ENCODE results near the gene ENPP6. TPM values are rescaled to one million over a fixed set of nuclear protein-coding genes. Genes with fewer than 3 reads are reported as not detected.
A peak's percentile ranks its signal among the peaks of the same experiment; 100 is the strongest.

ENPP6 gene
- total and polyA plus RNA-seq, 4 experiments from 2014 or later = not detected

GRCh38 chr4:184103527-184104264 lies 114.0 kb downstream of the ENPP6 start:
- no peak overlapping the region for H3K4me3 ChIP-seq (ENCODE audit: low read length in 2 of 2)
- no peak overlapping the region for H3K4me3 Mint-ChIP-seq
- peaks cover 0 to 2% (median 0%) of the 10 kb centered on the region in 4 donors for H3K4me1 Mint-ChIP-seq
- intact Hi-C loops (cut with micrococcal nuclease) = no loop called here
- no peak overlapping the region for H3K27ac ChIP-seq (ENCODE audit: low read depth, low read length)
- CTCF ChIA-PET (ENCODE audit: partially characterized antibody) = no interaction called here
- no peak for DNase-seq
- H3K27ac Mint-ChIP-seq = no peak overlapping the region
- no peaks in the 10 kb centered on the region for H3K36me3 ChIP-seq (ENCODE audit: insufficient read depth, low read length)
- no peaks in the 10 kb centered on the region for H3K4me1 ChIP-seq (ENCODE audit: insufficient read depth, low read length)
- POLR2A ChIA-PET (ENCODE audit: partially characterized antibody) = no interaction called here
- peaks cover 0 to 2% (median 0%) of the 10 kb centered on the region in 8 donors for H3K9me3 Mint-ChIP-seq
- H3K27me3 Mint-ChIP-seq = peaks cover 4 to 5% of the 10 kb centered on the region in 2 donors
- H3K9me3 ChIP-seq (ENCODE audit: control insufficient read depth in 1 of 2, low read length in 2 of 2) = no peaks in the 10 kb centered on the region
- H3K27me3 ChIP-seq (ENCODE audit: insufficient read depth, low read length) = no peaks in the 10 kb centered on the region
- H3K36me3 Mint-ChIP-seq = no peaks in the 10 kb centered on the region

GRCh38 chr4:184102927-184103326 lies 114.7 kb downstream of the ENPP6 start:
- Histone ChIP-seq H3K36me3 (ENCODE audit: insufficient read depth, low read length) (no peaks in the 10 kb centered on the region), H3K9me3 (ENCODE audit: control insufficient read depth in 1 of 2, low read length in 2 of 2) (no peaks in the 10 kb centered on the region), H3K4me1 (ENCODE audit: insufficient read depth, low read length) (no peaks in the 10 kb centered on the region), H3K27me3 (ENCODE audit: insufficient read depth, low read length) (no peaks in the 10 kb centered on the region), H3K27ac (ENCODE audit: low read depth, low read length) (no peak overlapping the region), H3K4me3 (ENCODE audit: low read length in 2 of 2) (no peak overlapping the region)
- ChIA-PET POLR2A (ENCODE audit: partially characterized antibody) (no interaction called here), CTCF (ENCODE audit: partially characterized antibody) (no interaction called here)
- Mint-ChIP-seq H3K4me3 (no peak overlapping the region), H3K27ac (no peak overlapping the region), H3K27me3 (peaks cover 4 to 5% of the 10 kb centered on the region in 2 donors), H3K4me1 (peaks cover 0 to 2% (median 0%) of the 10 kb centered on the region in 4 donors), H3K9me3 (peaks cover 0 to 2% (median 0%) of the 10 kb centered on the region in 8 donors), H3K36me3 (no peaks in the 10 kb centered on the region)
- intact Hi-C loops (cut with micrococcal nuclease) = no loop called here
- no peak for DNase-seq

DNA sequence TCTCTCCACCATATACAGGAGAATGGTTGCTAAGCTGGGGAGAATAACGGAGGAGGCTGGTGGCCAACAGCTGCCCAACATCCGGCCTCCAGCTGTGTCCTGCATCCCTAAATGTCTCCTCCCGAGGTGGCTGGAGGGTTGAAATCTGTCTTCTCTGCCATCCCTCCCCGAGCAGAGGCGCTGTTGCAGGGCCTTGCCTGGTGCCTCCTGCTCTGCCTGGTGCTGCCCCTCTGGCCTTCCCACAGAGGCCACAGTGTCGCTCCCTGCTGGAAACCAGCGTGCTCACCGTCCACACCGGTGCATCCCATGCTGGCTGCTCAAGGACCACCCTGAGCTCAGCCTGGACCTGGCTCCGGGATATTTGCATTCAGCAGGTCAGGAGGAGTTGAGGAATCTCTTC lies 115.2 kb downstream of the ENPP6 start:
- Histone ChIP-seq H3K36me3 (ENCODE audit: insufficient read depth, low read length) (no peaks in the 10 kb centered on the region), H3K9me3 (ENCODE audit: control insufficient read depth in 1 of 2, low read length in 2 of 2) (no peaks in the 10 kb centered on the region), H3K4me3 (ENCODE audit: low read length in 2 of 2) (no peak overlapping the region), H3K4me1 (ENCODE audit: insufficient read depth, low read length) (no peaks in the 10 kb centered on the region), H3K27ac (ENCODE audit: low read depth, low read length) (no peak overlapping the region), H3K27me3 (ENCODE audit: insufficient read depth, low read length) (no peaks in the 10 kb centered on the region)
- Mint-ChIP-seq H3K4me1 (peaks cover 0 to 3% (median under 1%) of the 10 kb centered on the region in 4 donors), H3K27me3 (peaks cover 3 to 6% of the 10 kb centered on the region in 2 donors), H3K4me3 (no peak overlapping the region), H3K27ac (no peak overlapping the region), H3K36me3 (no peaks in the 10 kb centered on the region), H3K9me3 (peaks cover 0 to 2% (median 0%) of the 10 kb centered on the region in 8 donors)
- intact Hi-C loops (cut with micrococcal nuclease) = no loop called here
- CTCF ChIA-PET (ENCODE audit: partially characterized antibody) = no interaction called here
- POLR2A ChIA-PET (ENCODE audit: partially characterized antibody) = no interaction called here
- no peak for DNase-seq

GRCh38 chr4:184101711-184102110 lies 116.0 kb downstream of the ENPP6 start:
- Mint-ChIP-seq H3K27me3 (peaks cover 3 to 13% of the 10 kb centered on the region in 2 donors), H3K27ac (no peak overlapping the region), H3K4me3 (no peak overlapping the region), H3K4me1 (peaks cover 0 to 7% (median 2%) of the 10 kb centered on the region in 4 donors), H3K36me3 (no peaks in the 10 kb centered on the region), H3K9me3 (no peaks in the 10 kb centered on the region)
- Histone ChIP-seq H3K4me3 (ENCODE audit: low read length in 2 of 2) (no peak overlapping the region), H3K27ac (ENCODE audit: low read depth, low read length) (no peak overlapping the region), H3K27me3 (ENCODE audit: insufficient read depth, low read length) (no peaks in the 10 kb centered on the region), H3K36me3 (ENCODE audit: insufficient read depth, low read length) (no peaks in the 10 kb centered on the region), H3K9me3 (ENCODE audit: control insufficient read depth in 1 of 2, low read length in 2 of 2) (no peaks in the 10 kb centered on the region), H3K4me1 (ENCODE audit: insufficient read depth, low read length) (peaks cover 5% of the 10 kb centered on the region)
- DNase-seq = no peak
- ChIA-PET POLR2A (ENCODE audit: partially characterized antibody) (no interaction called here), CTCF (ENCODE audit: partially characterized antibody) (no interaction called here)
- intact Hi-C loops (cut with micrococcal nuclease) = loop anchor here (2.0 kb wide), 1 partner anchor 629 kb away; no protein-coding TSS in a partner anchor

GRCh38 chr4:184100297-184100885 lies 117.3 kb downstream of the ENPP6 start:
- no peaks in the 10 kb centered on the region for H3K27me3 ChIP-seq (ENCODE audit: insufficient read depth, low read length)
- no peaks in the 10 kb centered on the region for H3K36me3 ChIP-seq (ENCODE audit: insufficient read depth, low read length)
- no peak overlapping the region for H3K4me3 Mint-ChIP-seq
- peak in 1 of 5 donors; percentile 10 for DNase-seq
- H3K36me3 Mint-ChIP-seq = no peaks in the 10 kb centered on the region
- no peak overlapping the region for H3K27ac Mint-ChIP-seq
- ChIA-PET CTCF (ENCODE audit: partially characterized antibody) (interaction anchor here (0.6 kb wide), 1 partner anchor 259 kb away, joined by 3 read pairs; no protein-coding TSS in a partner anchor), POLR2A (ENCODE audit: partially characterized antibody) (interaction anchor here (0.6 kb wide), 1 partner anchor 1511 kb away, joined by 3 read pairs; no protein-coding TSS in a partner anchor)
- no peaks in the 10 kb centered on the region for H3K9me3 ChIP-seq (ENCODE audit: control insufficient read depth in 1 of 2, low read length in 2 of 2)
- H3K4me3 ChIP-seq (ENCODE audit: low read length in 2 of 2) = no peak overlapping the region
- peaks cover 6 to 20% of the 10 kb centered on the region in 2 donors for H3K27me3 Mint-ChIP-seq
- peaks cover 0 to 7% (median 2%) of the 10 kb centered on the region in 4 donors for H3K4me1 Mint-ChIP-seq
- no peaks in the 10 kb centered on the region for H3K9me3 Mint-ChIP-seq
- H3K27ac ChIP-seq (ENCODE audit: low read depth, low read length) = no peak overlapping the region
- intact Hi-C loops (cut with micrococcal nuclease) = loop anchor here (2.0 kb wide), 1 partner anchor 628 kb away; no protein-coding TSS in a partner anchor
- peaks cover 5% of the 10 kb centered on the region for H3K4me1 ChIP-seq (ENCODE audit: insufficient read depth, low read length)

DNA sequence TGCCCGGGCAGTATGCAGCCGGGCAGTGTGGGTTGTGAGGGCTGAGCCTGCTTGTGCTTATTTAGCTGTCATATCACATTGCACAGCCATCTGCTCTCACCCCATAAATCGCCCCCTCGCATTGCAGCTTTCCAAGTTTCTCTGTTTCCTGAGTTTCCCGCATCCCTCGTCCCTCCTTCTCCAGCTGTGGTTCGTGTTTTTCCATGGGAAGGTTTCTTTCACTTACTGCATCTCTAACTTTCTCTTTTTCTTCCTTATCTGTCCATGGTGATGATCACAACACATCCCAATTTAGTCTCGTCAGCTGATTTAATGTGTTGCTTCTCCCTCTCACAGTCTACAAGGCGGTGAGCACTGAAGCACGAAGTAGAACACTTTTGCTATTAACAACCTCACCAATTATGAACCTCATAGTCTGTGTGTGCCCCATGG lies 118.1 kb downstream of the ENPP6 start:
- Mint-ChIP-seq H3K36me3 (no peaks in the 10 kb centered on the region), H3K27me3 (peaks cover 6 to 20% of the 10 kb centered on the region in 2 donors), H3K4me3 (no peak overlapping the region), H3K4me1 (peaks cover 0 to 7% (median 2%) of the 10 kb centered on the region in 4 donors), H3K27ac (no peak overlapping the region), H3K9me3 (no peaks in the 10 kb centered on the region)
- no peak for DNase-seq
- CTCF ChIA-PET (ENCODE audit: partially characterized antibody) = interaction anchor here (0.6 kb wide), 1 partner anchor 259 kb away, joined by 3 read pairs; no protein-coding TSS in a partner anchor
- H3K4me3 ChIP-seq (ENCODE audit: low read length in 2 of 2) = no peak overlapping the region
- intact Hi-C loops (cut with micrococcal nuclease) = no loop called here
- POLR2A ChIA-PET (ENCODE audit: partially characterized antibody) = no interaction called here
- no peaks in the 10 kb centered on the region for H3K36me3 ChIP-seq (ENCODE audit: insufficient read depth, low read length)
- H3K4me1 ChIP-seq (ENCODE audit: insufficient read depth, low read length) = peaks cover 5% of the 10 kb centered on the region
- H3K27ac ChIP-seq (ENCODE audit: low read depth, low read length) = no peak overlapping the region
- no peaks in the 10 kb centered on the region for H3K9me3 ChIP-seq (ENCODE audit: control insufficient read depth in 1 of 2, low read length in 2 of 2)
- H3K27me3 ChIP-seq (ENCODE audit: insufficient read depth, low read length) = no peaks in the 10 kb centered on the region

- Mint-ChIP-seq H3K4me1 (peaks cover 0 to 7% (median 2%) of the 10 kb centered on the region in 4 donors), H3K36me3 (no peaks in the 10 kb centered on the region), H3K4me3 (no peak overlapping the region), H3K27ac (no peak overlapping the region), H3K27me3 (peaks cover 6 to 20% of the 10 kb centered on the region in 2 donors), H3K9me3 (no peaks in the 10 kb centered on the region)
- Histone ChIP-seq H3K4me3 (ENCODE audit: low read length in 2 of 2) (no peak overlapping the region), H3K27ac (ENCODE audit: low read depth, low read length) (no peak overlapping the region), H3K4me1 (ENCODE audit: insufficient read depth, low read length) (peaks cover 5% of the 10 kb centered on the region), H3K9me3 (ENCODE audit: control insufficient read depth in 1 of 2, low read length in 2 of 2) (no peaks in the 10 kb centered on the region), H3K27me3 (ENCODE audit: insufficient read depth, low read length) (no peaks in the 10 kb centered on the region), H3K36me3 (ENCODE audit: insufficient read depth, low read length) (no peaks in the 10 kb centered on the region)
- CTCF ChIA-PET (ENCODE audit: partially characterized antibody) = no interaction called here
- DNase-seq = no peak
- intact Hi-C loops (cut with micrococcal nuclease) = no loop called here
- POLR2A ChIA-PET (ENCODE audit: partially characterized antibody) = no interaction called here
Observed at GRCh38 chr4:184099000-184099399, 118.7 kb downstream of the ENPP6 start.

Measured in CD4-positive, alpha-beta memory T cell (primary cell).